ENCODE data around the gene KLHDC9.

DNA sequence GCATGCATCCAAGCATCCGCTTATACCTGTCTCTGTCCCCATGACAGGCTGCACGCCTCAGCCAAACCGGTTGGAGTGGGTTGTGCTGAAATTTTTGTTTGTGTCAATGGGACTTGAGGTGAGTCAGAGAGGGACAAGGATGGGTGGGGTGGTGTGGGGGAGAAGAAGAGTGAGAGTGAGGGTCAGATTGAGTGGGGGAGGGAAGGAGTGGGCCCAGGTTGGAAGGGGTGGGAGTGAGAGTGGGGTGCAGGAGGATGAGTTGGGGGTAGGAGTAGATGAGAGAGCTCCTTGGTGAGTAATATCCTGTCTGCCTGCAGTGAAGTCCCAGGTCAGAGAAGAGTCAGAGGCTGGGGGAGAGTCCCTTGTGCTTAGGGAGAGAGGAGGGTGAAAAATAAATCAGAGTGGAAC lies 5.5 kb upstream of the KLHDC9 start:
- TF ChIP-seq CTCF (IDR thresholded peaks at IDR 0.05) (no peak), EP300 (IDR thresholded peaks at IDR 0.05) (no peak)

Measured in tibial nerve (tissue), 4 donors.